HepG2 (cell line): ENCODE data around the gene SURF2. TPM values are rescaled to one million over a fixed set of nuclear protein-coding genes. Genes with fewer than 3 reads are reported as not detected.

ENCODE experiments used
- ATAC-seq: fragments of 200-7000 bp; cut with Tn5 transposase; 3 replicates; pipeline ENCODE4 v1.9.1; 2020; ENCODE audit warnings: mild to moderate bottlenecking, moderate library complexity
- BruUV-seq: library from RNA; stranded (reverse); fragments of 400-500 nt; replicated peaks from 2 replicates; lab custom pipeline; 2021; lab: Mats Ljungman, UMichigan
- CTCF ChIA-PET: fragments of 300-600 bp; formaldehyde crosslinking; extraction: SDS; loops from one replicate; lab custom pipeline; 2021; ENCODE audit warnings: low total read pairs, inconsistent platforms, low intra/inter-chr PET ratio; lab: Yijun Ruan, JAX
- POLR2A ChIA-PET: fragments of 350-600 bp; sonication (Branson Sonifier 250); formaldehyde crosslinking; loops from one replicate; lab custom pipeline; 2020; ENCODE audit warnings: antibody characterized with exemption, inconsistent platforms; lab: Yijun Ruan, JAX
- DNase-seq: peaks from one replicate; pipeline ENCODE4 v3.0.0-alpha.2; 2015; ENCODE audit warnings: low spot score
- FAIRE-seq: peaks from 3 replicates; lab custom pipeline; 2011; peaks lifted over from hg19 to GRCh38; lab: Jason Lieb, UNC
- H2AFZ ChIP-seq: one replicate; pipeline ENCODE4 v1.6.1; 2011; ENCODE audit warnings: low read length, inconsistent platforms
- H3K27ac ChIP-seq: fragments of 300-600 bp; 3 replicates; pipeline ENCODE4 v1.8.0; 2011; ENCODE audit warnings: mixed run types, mild to moderate bottlenecking, mixed read lengths, low read length, inconsistent platforms; ENCODE audit not compliant: insufficient read depth; ENCODE audit errors: extremely low read length
- H3K27me3 ChIP-seq, 2 experiments: fragments of 200-600 bp in 1 of 2; 2 replicates in 1 of 2; 3 replicates in 1 of 2; pipeline versions ENCODE4 v1.6.0 to v1.8.0; 2011; ENCODE audit warnings: low read length in 2 of 2, mild to moderate bottlenecking in 2 of 2, moderate library complexity in 2 of 2, inconsistent platforms in 1 of 2; ENCODE audit not compliant: insufficient read depth in 2 of 2, control insufficient read depth in 1 of 2
- H3K36me3 ChIP-seq, 2 experiments: fragments of 200-600 bp in 1 of 2; replicated peaks in 1 of 2; 2 replicates in 1 of 2; 3 replicates in 1 of 2; pipeline versions ENCODE4 v1.5.1 to v1.8.0; 2011; ENCODE audit warnings: low read length in 2 of 2, inconsistent platforms in 1 of 2; ENCODE audit not compliant: insufficient read depth in 2 of 2, control insufficient read depth in 1 of 2
- H3K4me1 ChIP-seq: 2 replicates; pipeline ENCODE4 v1.5.1; 2012; ENCODE audit warnings: low read length, inconsistent platforms; ENCODE audit not compliant: insufficient read depth
- H3K4me2 ChIP-seq: 2 replicates; pipeline ENCODE4 v1.6.0; 2011; ENCODE audit warnings: low read depth, low read length, inconsistent platforms
- H3K4me3 ChIP-seq, 3 experiments: fragments of 200-600 bp in 1 of 3; sonication (generic), shearing (Covaris generic) in 1 of 3; replicated peaks in 1 of 3; 2 replicates each; pipeline ENCODE4 v1.5.1; 2011 to 2016; ENCODE audit warnings: low read length in 3 of 3, inconsistent platforms in 2 of 3, low read depth in 2 of 3, mild to moderate bottlenecking in 2 of 3, control low read depth in 1 of 3, mixed read lengths in 1 of 3; ENCODE audit not compliant: insufficient read depth in 1 of 3
- H3K79me2 ChIP-seq: one replicate; pipeline ENCODE4 v1.6.1; 2011; ENCODE audit warnings: low read length, inconsistent platforms; ENCODE audit not compliant: insufficient read depth
- H3K9ac ChIP-seq: 2 replicates; pipeline ENCODE4 v1.6.0; 2011; ENCODE audit warnings: mild to moderate bottlenecking, low read depth, low read length, inconsistent platforms; ENCODE audit not compliant: insufficient read depth
- H3K9me3 ChIP-seq: 2 replicates; pipeline ENCODE4 v1.5.1; 2012; ENCODE audit warnings: mild to moderate bottlenecking, low read length
- H4K20me1 ChIP-seq: 2 replicates; pipeline ENCODE4 v1.6.0; 2011; ENCODE audit warnings: inconsistent platforms, mild to moderate bottlenecking, low read length, moderate library complexity; ENCODE audit not compliant: insufficient read depth
- MEIS1 ChIP-seq: sonication (generic); formaldehyde crosslinking; IDR thresholded peaks from 2 replicates; pipeline ENCODE4 v1.9.0; 2021; ENCODE audit warnings: mild to moderate bottlenecking, missing genetic modification reagents, moderate library complexity, borderline replicate concordance
- MEIS2 ChIP-seq: sonication (generic); formaldehyde crosslinking; IDR thresholded peaks from 2 replicates; pipeline ENCODE4 v1.9.0; 2021; ENCODE audit warnings: mild to moderate bottlenecking, missing genetic modification reagents
- NR2F1 ChIP-seq, 2 experiments: fragments of 450-650 bp in 1 of 2; formaldehyde crosslinking in 1 of 2; IDR thresholded peaks; 2 replicates each; pipeline versions ENCODE4 v1.5.0 to v1.6.1; 2016 to 2020; ENCODE audit warnings: mild to moderate bottlenecking in 1 of 2, missing compliant biosample characterization in 1 of 2, missing genetic modification reagents in 1 of 2, moderate library complexity in 1 of 2
- NR3C1 ChIP-seq: sonication (generic); formaldehyde crosslinking; IDR thresholded peaks from 2 replicates; pipeline ENCODE4 v1.4.0; 2020; ENCODE audit warnings: missing genetic modification reagents
- PHF5A ChIP-seq: IDR thresholded peaks from one replicate; pipeline ENCODE4 v1.6.1; 2018; ENCODE audit warnings: low read depth, missing genetic modification reagents; ENCODE audit not compliant: unreplicated experiment
- RAD21 ChIP-seq: fragments of 450-650 bp; formaldehyde crosslinking; IDR thresholded peaks from 2 replicates; pipeline ENCODE4 v1.5.0; 2020; ENCODE audit warnings: mild to moderate bottlenecking
- STAG1 ChIP-seq: sonication (generic); formaldehyde crosslinking; IDR thresholded peaks from 2 replicates; pipeline ENCODE4 v1.4.0; 2020; ENCODE audit warnings: missing genetic modification reagents
- XRCC5 ChIP-seq: fragments of 200-400 bp; formaldehyde crosslinking; optimal IDR thresholded peaks from 2 replicates; pipeline ENCODE3; 2017; ENCODE audit warnings: mild to moderate bottlenecking, low read length
- ZNF556 ChIP-seq: sonication (generic); formaldehyde crosslinking; IDR thresholded peaks from 2 replicates; pipeline ENCODE4 v1.4.0; 2020; ENCODE audit warnings: mild to moderate bottlenecking, missing genetic modification reagents, borderline replicate concordance
- ZNF709 ChIP-seq: sonication (generic); formaldehyde crosslinking; IDR thresholded peaks from 2 replicates; pipeline ENCODE4 v1.5.0; 2020; ENCODE audit warnings: mild to moderate bottlenecking, missing genetic modification reagents
- WGBS: methylation state at CpG from one replicate; pipeline ENCODE4 v1.1.6; 2017; ENCODE audit warnings: low lambda C conversion rate; 5-methylcytosine and 5-hydroxymethylcytosine counted together
- in situ Hi-C: cut with HindIII; loops from 2 replicates; pipeline ENCODE4 v1.10.0; 2017; ENCODE audit warnings: low pct_unique_long_range_greater_than_20kb; ENCODE audit not compliant: extremely low pct_ligation_motif_present
- intact Hi-C: fragments of 100-400 bp; cut with micrococcal nuclease; formaldehyde crosslinking; loops from one replicate; pipeline ENCODE4 v1.10.0; 2022; ENCODE audit not compliant: unreplicated experiment
- polyA plus RNA-seq, 8 experiments: library from polyadenylated mRNA; depleted of rRNA in 3 of 8; stranded (reverse) in 7 of 8; unstranded in 1 of 8; fragments of >200 nt; fragmentation: Illumina TruSeq in 4 of 8; extraction: Trizol in 4 of 8; gene quantifications; 2 replicates each; pipeline versions ENCODE4 v1.2.1 to v1.2.3, GENCODE V29; 2011 to 2016; ENCODE audit warnings: low read depth in 4 of 8, missing spikeins in 1 of 8, mixed read lengths in 1 of 8; ENCODE audit not compliant: insufficient read depth in 1 of 8
- total RNA-seq, 5 experiments: library from RNA; depleted of rRNA; stranded (reverse); fragments of >200 nt; fragmentation: Illumina TruSeq; extraction: Trizol; gene quantifications; 2 replicates each; pipeline ENCODE4 v1.2.3, GENCODE V29; 2016; ENCODE audit warnings: low read depth in 1 of 5
- TF ChIP-seq, protein P1 (sequence below), 2 experiments: sonication (generic) in 1 of 2; formaldehyde crosslinking in 1 of 2; IDR thresholded peaks; 2 replicates each; pipeline versions ENCODE4 v1.4.0 to v1.6.1; 2018 to 2020; ENCODE audit warnings: missing genetic modification reagents in 2 of 2, borderline replicate concordance in 1 of 2, low read depth in 1 of 2, mild to moderate bottlenecking in 1 of 2, missing biosample characterization in 1 of 2
- TF ChIP-seq, protein P2 (sequence below): sonication (generic); formaldehyde crosslinking; IDR thresholded peaks from 2 replicates; pipeline ENCODE4 v1.8.0; 2022; ENCODE audit warnings: mild to moderate bottlenecking, missing genetic modification reagents; ENCODE audit not compliant: insufficient replicate concordance
- TF ChIP-seq, protein P3 (sequence below): sonication (generic); formaldehyde crosslinking; IDR thresholded peaks from 2 replicates; pipeline ENCODE4 v1.5.0; 2020; ENCODE audit warnings: mild to moderate bottlenecking, missing genetic modification reagents, moderate library complexity
- TF ChIP-seq, protein P4 (sequence below): sonication (generic); formaldehyde crosslinking; IDR thresholded peaks from 2 replicates; pipeline ENCODE4 v1.5.1; 2020; ENCODE audit warnings: mild to moderate bottlenecking, missing genetic modification reagents, moderate library complexity

The SURF2 gene
- total and polyA plus RNA-seq, 2 of the 13 experiments (the other 11 are each of a cell fraction or from before 2014, with no cell fraction given): 6.3 to 13.6 TPM

DNA sequence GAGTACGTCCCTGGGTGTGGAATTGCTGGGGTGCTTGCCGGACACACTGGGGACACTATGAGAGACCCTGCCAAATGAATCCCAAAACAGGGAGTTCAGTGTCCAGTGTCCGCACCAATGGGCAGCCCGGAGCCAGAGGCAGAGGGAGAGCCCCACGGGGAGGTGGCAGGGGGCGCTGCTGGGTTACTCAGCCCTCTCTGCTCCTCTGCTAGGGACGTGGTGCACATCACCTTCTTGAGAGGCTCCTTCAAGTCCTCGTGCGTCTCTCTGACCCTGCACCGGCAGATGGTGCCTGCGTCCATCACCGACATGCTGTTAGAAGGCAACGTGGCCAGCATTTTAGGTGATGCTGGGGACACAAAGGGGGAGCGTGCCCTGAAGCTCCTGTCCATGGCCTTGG is 40.6 kb downstream of the SURF2 start:
- no peaks in the 10 kb centered on the region for H3K79me2 ChIP-seq
- no peak overlapping the region for H2AFZ ChIP-seq
- H3K9me3 ChIP-seq: no peaks in the 10 kb centered on the region
- H3K36me3 ChIP-seq: no peaks in the 10 kb centered on the region
- H3K9ac ChIP-seq: no peak overlapping the region
- POLR2A ChIA-PET: no interaction called here
- DNase-seq (no peak), FAIRE-seq (no peak), ATAC-seq (peak; percentile 52)
- no peak overlapping the region for H3K27ac ChIP-seq
- WGBS: 63% methylated on average over 6 of the region's 14 CpGs
- peaks cover 47% of the 10 kb centered on the region for H3K4me1 ChIP-seq
- no TSS peak for BruUV-seq
- H3K4me2 ChIP-seq: no peak overlapping the region
- in situ Hi-C loops (no loop called here), intact Hi-C loops (loop anchor here (5.0 kb wide), 1 partner anchor 40 kb away; the partner anchor contains the start of genes SURF1 and SURF2)
- CTCF ChIA-PET: no interaction called here
- no peaks in the 10 kb centered on the region for H3K27me3 ChIP-seq
- no peak overlapping the region for H3K4me3 ChIP-seq
- H4K20me1 ChIP-seq: no peaks in the 10 kb centered on the region
- TF ChIP-seq ZNF556 (CRISPR knock-in tag): 0 out of 2 replicates have a peak, but pooled peaks have one; percentile 43
- peak; percentile 26; the same call in 1 of the 2 replicates for TF ChIP-seq RAD21
- no peak for TF ChIP-seq MEIS2
- TF ChIP-seq NR2F1 (CRISPR knock-in tag; IDR thresholded peaks at IDR 0.05): no peak
- TF ChIP-seq XRCC5: peak; percentile 30
- TF ChIP-seq, protein P1, sequence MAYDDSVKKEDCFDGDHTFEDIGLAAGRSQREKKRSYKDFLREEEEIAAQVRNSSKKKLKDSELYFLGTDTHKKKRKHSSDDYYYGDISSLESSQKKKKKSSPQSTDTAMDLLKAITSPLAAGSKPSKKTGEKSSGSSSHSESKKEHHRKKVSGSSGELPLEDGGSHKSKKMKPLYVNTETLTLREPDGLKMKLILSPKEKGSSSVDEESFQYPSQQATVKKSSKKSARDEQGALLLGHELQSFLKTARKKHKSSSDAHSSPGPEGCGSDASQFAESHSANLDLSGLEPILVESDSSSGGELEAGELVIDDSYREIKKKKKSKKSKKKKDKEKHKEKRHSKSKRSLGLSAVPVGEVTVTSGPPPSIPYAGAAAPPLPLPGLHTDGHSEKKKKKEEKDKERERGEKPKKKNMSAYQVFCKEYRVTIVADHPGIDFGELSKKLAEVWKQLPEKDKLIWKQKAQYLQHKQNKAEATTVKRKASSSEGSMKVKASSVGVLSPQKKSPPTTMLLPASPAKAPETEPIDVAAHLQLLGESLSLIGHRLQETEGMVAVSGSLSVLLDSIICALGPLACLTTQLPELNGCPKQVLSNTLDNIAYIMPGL (CRISPR knock-in tag; IDR thresholded peaks at IDR 0.05; ENCODE audit: borderline replicate concordance in 1 of 2, low read depth in 1 of 2): 0 out of 4 replicates have a peak, but pooled peaks of 1 of the 2 experiments have one; percentile 29
- TF ChIP-seq NR3C1 (CRISPR knock-in tag): no peak
- TF ChIP-seq, protein P2, sequence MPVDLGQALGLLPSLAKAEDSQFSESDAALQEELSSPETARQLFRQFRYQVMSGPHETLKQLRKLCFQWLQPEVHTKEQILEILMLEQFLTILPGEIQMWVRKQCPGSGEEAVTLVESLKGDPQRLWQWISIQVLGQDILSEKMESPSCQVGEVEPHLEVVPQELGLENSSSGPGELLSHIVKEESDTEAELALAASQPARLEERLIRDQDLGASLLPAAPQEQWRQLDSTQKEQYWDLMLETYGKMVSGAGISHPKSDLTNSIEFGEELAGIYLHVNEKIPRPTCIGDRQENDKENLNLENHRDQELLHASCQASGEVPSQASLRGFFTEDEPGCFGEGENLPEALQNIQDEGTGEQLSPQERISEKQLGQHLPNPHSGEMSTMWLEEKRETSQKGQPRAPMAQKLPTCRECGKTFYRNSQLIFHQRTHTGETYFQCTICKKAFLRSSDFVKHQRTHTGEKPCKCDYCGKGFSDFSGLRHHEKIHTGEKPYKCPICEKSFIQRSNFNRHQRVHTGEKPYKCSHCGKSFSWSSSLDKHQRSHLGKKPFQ (CRISPR knock-in tag): no peak
- peak; percentile 40 for TF ChIP-seq STAG1 (CRISPR knock-in tag)
- no peak for TF ChIP-seq ZNF709 (CRISPR knock-in tag)
- 0 out of 2 replicates have a peak, but pooled peaks have one; percentile 23 for TF ChIP-seq MEIS1 (CRISPR knock-in tag)
- TF ChIP-seq, protein P3, sequence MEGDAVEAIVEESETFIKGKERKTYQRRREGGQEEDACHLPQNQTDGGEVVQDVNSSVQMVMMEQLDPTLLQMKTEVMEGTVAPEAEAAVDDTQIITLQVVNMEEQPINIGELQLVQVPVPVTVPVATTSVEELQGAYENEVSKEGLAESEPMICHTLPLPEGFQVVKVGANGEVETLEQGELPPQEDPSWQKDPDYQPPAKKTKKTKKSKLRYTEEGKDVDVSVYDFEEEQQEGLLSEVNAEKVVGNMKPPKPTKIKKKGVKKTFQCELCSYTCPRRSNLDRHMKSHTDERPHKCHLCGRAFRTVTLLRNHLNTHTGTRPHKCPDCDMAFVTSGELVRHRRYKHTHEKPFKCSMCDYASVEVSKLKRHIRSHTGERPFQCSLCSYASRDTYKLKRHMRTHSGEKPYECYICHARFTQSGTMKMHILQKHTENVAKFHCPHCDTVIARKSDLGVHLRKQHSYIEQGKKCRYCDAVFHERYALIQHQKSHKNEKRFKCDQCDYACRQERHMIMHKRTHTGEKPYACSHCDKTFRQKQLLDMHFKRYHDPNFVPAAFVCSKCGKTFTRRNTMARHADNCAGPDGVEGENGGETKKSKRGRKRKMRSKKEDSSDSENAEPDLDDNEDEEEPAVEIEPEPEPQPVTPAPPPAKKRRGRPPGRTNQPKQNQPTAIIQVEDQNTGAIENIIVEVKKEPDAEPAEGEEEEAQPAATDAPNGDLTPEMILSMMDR (CRISPR knock-in tag): peak; percentile 72
- TF ChIP-seq, protein P4, sequence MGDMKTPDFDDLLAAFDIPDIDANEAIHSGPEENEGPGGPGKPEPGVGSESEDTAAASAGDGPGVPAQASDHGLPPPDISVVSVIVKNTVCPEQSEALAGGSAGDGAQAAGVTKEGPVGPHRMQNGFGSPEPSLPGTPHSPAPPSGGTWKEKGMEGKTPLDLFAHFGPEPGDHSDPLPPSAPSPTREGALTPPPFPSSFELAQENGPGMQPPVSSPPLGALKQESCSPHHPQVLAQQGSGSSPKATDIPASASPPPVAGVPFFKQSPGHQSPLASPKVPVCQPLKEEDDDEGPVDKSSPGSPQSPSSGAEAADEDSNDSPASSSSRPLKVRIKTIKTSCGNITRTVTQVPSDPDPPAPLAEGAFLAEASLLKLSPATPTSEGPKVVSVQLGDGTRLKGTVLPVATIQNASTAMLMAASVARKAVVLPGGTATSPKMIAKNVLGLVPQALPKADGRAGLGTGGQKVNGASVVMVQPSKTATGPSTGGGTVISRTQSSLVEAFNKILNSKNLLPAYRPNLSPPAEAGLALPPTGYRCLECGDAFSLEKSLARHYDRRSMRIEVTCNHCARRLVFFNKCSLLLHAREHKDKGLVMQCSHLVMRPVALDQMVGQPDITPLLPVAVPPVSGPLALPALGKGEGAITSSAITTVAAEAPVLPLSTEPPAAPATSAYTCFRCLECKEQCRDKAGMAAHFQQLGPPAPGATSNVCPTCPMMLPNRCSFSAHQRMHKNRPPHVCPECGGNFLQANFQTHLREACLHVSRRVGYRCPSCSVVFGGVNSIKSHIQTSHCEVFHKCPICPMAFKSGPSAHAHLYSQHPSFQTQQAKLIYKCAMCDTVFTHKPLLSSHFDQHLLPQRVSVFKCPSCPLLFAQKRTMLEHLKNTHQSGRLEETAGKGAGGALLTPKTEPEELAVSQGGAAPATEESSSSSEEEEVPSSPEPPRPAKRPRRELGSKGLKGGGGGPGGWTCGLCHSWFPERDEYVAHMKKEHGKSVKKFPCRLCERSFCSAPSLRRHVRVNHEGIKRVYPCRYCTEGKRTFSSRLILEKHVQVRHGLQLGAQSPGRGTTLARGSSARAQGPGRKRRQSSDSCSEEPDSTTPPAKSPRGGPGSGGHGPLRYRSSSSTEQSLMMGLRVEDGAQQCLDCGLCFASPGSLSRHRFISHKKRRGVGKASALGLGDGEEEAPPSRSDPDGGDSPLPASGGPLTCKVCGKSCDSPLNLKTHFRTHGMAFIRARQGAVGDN: 0 out of 2 replicates have a peak, but pooled peaks have one; percentile 25
- no peak for TF ChIP-seq PHF5A (CRISPR knock-in tag)
